Measurements from ENCODE around the gene HIBADH.

GRCh38 chr7:27608776-27609495 is 53.7 kb downstream of the HIBADH start:
- TF ChIP-seq POLR2A (IDR thresholded peaks at IDR 0.05; ENCODE audit: low read length) (no peak), CTCF (IDR thresholded peaks at IDR 0.05) (no peak), EHMT2 (IDR thresholded peaks at IDR 0.05; ENCODE audit: low read depth) (no peak), RFX5 (IDR thresholded peaks at IDR 0.05) (no peak), EP300 (IDR thresholded peaks at IDR 0.05) (no peak), MAFK (IDR thresholded peaks at IDR 0.05; ENCODE audit: partially characterized antibody) (no peak), MYC (IDR thresholded peaks at IDR 0.05; ENCODE audit: borderline replicate concordance, low read length) (no peak), HDAC2 (IDR thresholded peaks at IDR 0.05) (no peak), PBX3 (IDR thresholded peaks at IDR 0.05) (no peak), TP53 (CRISPR knock-in tag; IDR thresholded peaks at IDR 0.05) (no peak)

Measured in A549 (cell line).